NCI-H524 treated with DMSO at 0.1 percent for 48 hours (cell line): ENCODE results near the gene KNSTRN.

Source experiments
- DNase-seq: peaks from one replicate; lab custom pipeline; 2025; lab: John Stamatoyannopoulos, UW

The KNSTRN gene

GRCh38 chr15:40365624-40366456, 16.7 kb upstream of the KNSTRN start:
- no peak for DNase-seq

- no peak for DNase-seq
These were observed 15.8 kb upstream of the KNSTRN start for GRCh38 chr15:40366457-40367370.

DNA sequence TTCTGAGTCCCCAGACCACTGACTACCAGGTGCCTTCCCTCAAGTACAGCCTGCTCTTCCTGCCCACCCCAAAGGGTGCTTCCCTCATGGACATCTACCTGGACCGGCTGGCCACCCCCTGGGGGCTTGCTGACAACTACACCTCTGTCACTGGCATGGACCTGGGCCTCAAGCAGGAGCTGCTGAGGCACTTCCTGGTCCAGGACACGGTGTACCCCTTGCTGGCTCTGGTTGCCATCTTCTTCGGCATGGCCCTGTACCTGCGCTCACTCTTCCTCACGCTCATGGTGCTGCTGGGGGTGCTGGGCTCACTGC, 15.2 kb upstream of the KNSTRN start:
- no peak for DNase-seq

- DNase-seq = peak; percentile 83
These were observed 14.6 kb upstream of the KNSTRN start for GRCh38 chr15:40367686-40368611.

DNA sequence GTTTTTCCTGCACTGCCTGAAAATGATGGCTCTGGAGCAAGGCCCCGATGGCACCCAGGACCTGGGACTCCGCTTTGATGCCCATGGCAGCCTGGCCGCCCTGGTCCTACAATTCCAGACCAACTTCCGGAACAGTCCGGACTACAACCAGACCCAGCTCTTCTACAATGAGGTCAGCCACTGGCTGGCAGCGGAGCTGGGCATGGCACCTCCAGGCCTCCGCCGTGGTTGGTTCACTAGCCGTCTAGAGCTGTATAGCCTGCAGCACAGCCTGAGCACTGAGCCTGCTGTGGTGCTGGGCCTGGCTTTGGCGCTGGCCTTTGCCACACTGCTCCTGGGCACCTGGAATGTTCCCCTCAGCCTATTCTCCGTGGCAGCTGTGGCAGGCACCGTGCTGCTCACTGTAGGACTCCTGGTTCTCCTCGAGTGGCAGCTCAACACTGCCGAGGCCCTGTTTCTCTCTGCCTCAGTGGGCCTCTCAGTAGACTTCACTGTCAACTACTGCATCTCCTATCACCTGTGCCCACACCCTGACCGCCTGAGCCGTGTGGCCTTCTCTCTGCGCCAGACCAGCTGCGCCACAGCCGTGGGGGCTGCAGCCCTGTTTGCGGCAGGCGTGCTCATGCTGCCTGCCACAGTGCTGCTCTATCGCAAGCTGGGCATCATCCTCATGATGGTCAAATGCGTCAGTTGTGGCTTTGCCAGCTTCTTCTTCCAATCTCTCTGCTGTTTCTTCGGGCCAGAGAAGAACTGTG, 13.6 kb upstream of the KNSTRN start:
- no peak for DNase-seq

DNA sequence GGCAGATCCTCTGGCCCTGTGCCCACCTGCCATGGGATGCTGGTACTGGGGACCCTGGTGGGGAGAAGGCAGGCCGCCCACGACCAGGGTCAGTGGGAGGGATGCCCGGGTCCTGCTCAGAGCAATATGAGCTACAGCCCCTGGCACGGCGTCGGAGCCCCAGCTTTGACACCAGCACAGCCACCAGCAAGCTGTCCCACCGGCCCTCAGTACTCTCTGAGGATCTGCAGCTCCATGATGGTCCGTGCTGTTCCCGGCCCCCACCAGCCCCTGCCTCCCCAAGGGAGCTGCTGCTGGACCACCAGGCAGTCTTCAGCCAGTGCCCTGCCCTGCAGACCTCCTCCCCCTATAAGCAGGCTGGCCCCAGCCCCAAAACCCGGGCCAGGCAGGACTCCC, 13.0 kb upstream of the KNSTRN start:
- no peak for DNase-seq

DNA sequence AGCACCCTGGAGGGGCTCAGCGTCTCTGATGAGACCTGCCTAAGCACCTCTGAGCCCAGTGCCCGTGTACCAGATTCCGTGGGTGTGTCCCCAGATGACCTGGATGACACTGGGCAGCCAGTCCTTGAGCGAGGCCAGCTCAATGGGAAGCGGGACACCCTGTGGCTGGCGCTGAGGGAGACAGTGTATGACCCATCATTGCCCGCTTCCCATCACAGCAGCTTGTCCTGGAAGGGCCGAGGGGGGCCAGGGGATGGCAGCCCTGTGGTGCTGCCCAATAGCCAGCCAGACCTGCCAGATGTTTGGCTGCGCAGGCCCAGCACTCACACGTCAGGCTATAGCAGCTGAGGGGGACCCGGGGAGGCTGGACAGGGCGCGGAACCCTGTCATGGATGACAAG, 12.6 kb upstream of the KNSTRN start:
- DNase-seq = no peak

GRCh38 chr15:40372981-40373380, 9.5 kb upstream of the KNSTRN start:
- no peak for DNase-seq

- no peak for DNase-seq
These were observed 4.9 kb upstream of the KNSTRN start for GRCh38 chr15:40377606-40378005.

GRCh38 chr15:40379374-40379773, 3.1 kb upstream of the KNSTRN start:
- no peak for DNase-seq

DNA sequence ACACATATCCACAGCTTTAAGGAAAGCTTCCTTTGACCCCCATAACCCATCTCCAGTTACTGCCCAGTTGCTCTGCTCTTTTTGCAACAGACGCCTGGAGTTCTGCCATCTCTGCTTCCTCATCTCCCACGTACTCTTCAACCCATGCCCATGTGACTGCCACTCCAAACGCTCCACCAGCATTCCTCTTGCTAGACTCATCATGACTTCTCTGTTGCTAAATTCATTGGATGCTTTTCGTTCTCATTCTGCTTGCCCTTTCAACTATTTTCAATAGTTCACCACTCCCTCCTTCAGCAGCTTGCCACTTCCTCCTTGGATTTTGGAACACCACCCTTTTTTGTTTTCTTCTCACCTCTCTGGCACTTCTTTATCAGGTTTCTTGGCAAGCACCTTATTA, 2.7 kb upstream of the KNSTRN start:
- DNase-seq = no peak

- DNase-seq = no peak
These were observed 1.9 kb upstream of the KNSTRN start for GRCh38 chr15:40380636-40381035.

- DNase-seq = no peak
These were observed 547 bp upstream of the KNSTRN start for GRCh38 chr15:40381818-40382529.

- no peak for DNase-seq
These were observed 4.0 kb downstream of the KNSTRN start for GRCh38 chr15:40386480-40386879.

DNA sequence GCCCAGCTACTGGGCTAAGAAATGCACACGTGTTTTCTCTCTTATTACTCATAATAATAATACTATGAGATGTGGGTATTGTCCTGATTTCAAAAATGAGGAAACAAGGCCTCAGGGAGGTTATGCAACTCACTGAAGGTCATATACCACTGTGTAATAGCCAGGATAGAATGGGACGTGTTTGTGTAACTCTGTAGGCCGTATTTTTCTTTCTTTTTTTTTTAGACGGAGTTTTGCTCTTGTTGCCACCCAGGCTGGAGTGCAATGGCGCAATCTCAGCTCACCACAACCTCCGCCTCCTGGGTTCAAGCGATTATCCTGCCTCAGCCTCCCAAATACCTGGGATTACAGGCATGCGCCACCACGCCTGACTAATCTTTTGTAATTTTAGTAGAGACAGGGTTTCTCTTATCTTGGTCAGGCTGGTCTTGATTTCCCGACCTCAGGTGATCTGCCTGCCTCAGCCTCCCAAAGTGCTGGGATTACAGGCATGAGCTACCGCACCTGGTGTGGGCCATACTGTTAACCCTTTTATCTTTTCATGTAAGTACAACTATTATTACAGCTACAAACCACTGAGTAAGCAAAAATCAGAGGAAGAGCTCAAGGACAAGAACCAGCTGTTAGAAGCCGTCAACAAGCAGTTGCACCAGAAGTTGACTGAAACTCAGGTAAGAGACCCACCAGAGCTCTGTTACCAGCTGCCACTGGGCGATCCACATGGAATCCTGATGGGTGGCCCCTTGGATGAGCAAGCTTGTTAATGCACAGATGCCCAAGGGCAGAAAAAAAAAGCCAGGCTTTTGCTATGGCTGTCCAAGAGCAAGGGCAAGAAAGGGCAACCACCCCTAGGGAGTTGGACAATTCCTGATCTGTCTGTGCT, 6.7 kb downstream of the KNSTRN start:
- no peak for DNase-seq

- DNase-seq = no peak
These were observed 7.5 kb downstream of the KNSTRN start for GRCh38 chr15:40389824-40390595.

GRCh38 chr15:40392986-40393948, 10.7 kb downstream of the KNSTRN start:
- no peak for DNase-seq
